DND-41 (cell line): ENCODE data around the gene VWCE.

Source experiments
- EZH2 ChIP-seq: IDR thresholded peaks from 3 replicates; pipeline ENCODE4 v1.6.1; 2012; ENCODE audit warnings: borderline replicate concordance, low read depth, mild to moderate bottlenecking, moderate library complexity, low read length, inconsistent platforms; ENCODE audit not compliant: severe bottlenecking
- TF ChIP-seq, protein P1 (sequence below): IDR thresholded peaks from 2 replicates; pipeline ENCODE4 v1.5.1; 2012; ENCODE audit warnings: borderline replicate concordance, low read length, moderate library complexity, mild to moderate bottlenecking; ENCODE audit not compliant: poor library complexity, severe bottlenecking; ENCODE audit errors: extremely low read depth

- TF ChIP-seq EZH2, result no peak
- TF ChIP-seq, protein P1, sequence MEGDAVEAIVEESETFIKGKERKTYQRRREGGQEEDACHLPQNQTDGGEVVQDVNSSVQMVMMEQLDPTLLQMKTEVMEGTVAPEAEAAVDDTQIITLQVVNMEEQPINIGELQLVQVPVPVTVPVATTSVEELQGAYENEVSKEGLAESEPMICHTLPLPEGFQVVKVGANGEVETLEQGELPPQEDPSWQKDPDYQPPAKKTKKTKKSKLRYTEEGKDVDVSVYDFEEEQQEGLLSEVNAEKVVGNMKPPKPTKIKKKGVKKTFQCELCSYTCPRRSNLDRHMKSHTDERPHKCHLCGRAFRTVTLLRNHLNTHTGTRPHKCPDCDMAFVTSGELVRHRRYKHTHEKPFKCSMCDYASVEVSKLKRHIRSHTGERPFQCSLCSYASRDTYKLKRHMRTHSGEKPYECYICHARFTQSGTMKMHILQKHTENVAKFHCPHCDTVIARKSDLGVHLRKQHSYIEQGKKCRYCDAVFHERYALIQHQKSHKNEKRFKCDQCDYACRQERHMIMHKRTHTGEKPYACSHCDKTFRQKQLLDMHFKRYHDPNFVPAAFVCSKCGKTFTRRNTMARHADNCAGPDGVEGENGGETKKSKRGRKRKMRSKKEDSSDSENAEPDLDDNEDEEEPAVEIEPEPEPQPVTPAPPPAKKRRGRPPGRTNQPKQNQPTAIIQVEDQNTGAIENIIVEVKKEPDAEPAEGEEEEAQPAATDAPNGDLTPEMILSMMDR, result no peak
Measured at GRCh38 chr11:61340979-61341378, 45.9 kb upstream of the VWCE start.
